Measurements from ENCODE around the gene GLYATL2.

Gene GLYATL2

DNA sequence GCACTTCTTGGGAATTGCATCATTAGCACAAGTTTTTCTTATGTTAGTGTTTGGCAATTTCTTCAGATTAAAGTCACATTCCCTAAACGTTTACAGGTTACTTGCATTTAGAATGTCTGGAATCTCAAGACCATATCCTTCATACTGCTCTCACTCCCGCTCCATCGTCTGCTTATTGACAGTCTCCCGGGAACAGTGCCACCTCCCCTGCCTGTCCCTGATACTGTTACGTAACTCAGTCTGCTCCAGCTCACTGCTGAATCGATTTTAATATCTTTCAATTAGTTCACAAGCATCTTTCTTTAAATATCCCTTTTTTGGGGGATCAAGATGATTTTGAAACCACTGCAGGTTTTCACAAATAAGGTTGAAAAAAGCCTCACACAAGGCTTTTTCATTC lies 48.2 kb downstream of the GLYATL2 start:
- no peak for DNase-seq

DNA sequence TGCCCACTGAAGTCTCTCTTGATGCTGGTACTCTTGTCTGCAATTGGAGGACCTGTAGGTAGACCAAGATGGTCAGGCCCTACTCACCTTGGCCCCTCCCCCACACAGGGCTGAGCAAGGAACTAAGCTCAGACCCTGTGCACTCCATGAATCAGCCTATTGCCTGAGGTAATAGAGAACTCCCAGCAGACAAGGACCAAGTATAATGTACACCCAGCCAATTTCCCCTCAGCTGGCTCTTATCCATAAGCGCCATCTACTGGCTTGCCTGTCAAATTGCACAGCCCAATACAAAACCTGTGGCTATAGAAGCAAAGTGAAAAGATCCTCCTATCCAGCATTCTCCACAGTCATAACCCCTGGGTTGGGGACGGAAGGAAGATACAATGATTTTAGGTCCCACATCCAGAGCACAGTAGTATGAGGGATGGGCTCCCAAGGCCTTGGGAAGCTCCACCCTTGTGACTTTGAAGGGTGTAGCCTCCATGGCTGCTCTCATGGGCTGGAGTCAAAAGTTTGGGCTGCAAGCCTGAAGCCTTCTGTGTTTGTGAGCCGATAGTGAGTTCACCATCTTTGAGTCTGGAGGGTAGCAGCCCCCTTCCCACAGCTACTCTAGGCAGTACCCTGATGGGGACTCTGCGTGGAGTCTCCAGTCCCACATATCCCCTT lies 56.0 kb downstream of the GLYATL2 start:
- peak; percentile 21 for DNase-seq

DNA sequence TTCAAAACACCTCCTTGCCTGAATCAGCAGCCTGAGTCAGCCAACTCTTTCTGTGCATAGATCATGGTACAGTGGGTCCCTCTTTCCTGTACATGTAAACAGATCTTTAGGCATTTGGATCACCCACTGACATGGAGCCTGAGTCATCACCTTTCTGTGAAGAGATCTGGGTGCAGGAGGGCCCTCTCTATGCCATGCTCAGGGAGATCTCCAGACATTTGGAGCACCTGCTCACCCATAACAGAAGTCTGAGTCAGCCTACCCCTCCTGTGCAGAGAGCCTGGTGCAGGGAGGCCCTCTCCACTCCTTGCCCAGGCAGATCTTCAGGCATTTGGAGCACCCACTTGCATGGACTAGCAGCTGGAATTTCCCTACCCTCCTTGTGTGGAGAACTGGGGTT lies 56.6 kb downstream of the GLYATL2 start:
- DNase-seq = no peak

DNA sequence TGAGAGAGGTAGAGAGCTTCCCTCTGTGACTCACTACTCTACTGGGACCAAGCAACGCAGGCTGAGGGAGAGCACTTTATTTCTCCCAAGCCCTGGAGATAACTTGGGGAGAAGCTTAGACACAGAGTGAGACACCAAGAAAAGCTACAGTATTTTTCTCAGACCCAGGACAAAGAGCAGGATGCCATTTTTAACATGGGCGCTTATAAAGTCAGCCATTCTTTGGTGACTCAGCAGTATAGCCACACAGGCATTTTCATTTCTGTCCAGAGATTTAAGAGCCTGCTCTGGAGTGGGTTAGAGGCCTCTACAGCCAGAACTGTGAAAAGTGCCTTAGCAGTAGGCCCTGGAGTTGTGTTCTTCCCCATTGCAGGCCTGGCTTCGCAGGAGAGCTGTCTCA lies 57.8 kb downstream of the GLYATL2 start:
- DNase-seq = no peak

DNA sequence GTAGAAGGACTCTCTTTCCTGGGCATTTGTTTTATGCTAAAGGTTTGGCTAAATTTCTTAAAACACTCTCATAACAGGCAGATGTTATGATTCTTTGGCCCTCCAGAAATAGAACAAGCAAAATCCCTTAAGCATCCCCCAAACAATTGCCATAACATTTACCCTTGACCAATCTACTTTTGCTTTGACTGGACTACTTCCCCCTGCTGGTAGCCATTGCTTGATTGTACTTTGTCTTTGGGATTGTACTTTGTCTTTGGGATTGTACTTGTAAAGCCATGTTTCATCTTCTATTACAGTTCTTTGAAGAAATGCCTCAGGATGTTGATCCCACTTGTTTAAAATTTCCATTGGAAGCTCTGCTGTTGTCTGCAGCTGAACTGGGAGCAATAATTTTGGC lies 59.5 kb downstream of the GLYATL2 start:
- no peak for DNase-seq
